NCI-H1092 (cell line): ENCODE measurements around the gene BTBD7.
"Not testable (repeated sequence)": the region's sequence is repeated elsewhere in the genome, so short reads cannot be mapped to it uniquely, and the experiment has no call there.

ENCODE experiments used
- DNase-seq: peaks from one replicate; lab custom pipeline; 2025; lab: John Stamatoyannopoulos, UW

BTBD7 gene

DNA sequence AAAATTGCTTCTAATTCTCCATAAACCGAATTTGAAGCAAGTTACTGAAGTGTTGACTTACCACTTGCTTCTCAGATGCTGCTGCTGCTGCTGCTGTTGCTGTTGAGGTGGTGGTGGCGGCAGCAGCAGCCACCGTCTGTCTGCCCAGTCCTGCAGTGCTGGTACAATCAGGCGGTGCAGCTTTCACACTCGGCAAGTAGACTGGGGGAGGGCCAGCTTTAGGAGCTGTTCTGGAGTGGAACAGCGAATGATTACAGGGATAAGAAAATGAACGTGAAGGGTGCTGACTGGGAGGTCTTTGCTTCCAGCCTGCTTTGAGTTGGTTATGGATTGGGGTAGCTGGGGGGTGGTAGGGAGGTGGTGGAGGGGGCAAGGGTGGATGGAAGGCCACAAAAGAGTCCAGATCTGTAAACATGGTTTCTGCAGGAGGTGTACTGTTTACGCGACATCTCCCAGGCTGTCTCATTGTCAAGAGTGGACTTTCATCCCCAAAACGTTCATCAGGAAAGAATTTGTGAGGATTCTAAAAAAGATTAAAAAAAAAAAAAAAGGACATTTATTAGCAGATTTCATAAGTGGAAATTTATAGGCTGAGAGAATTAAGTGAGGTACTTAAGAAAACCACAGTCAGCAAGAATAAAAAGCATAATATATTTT is 86.9 kb downstream of the BTBD7 start:
- DNase-seq: no peak

DNA sequence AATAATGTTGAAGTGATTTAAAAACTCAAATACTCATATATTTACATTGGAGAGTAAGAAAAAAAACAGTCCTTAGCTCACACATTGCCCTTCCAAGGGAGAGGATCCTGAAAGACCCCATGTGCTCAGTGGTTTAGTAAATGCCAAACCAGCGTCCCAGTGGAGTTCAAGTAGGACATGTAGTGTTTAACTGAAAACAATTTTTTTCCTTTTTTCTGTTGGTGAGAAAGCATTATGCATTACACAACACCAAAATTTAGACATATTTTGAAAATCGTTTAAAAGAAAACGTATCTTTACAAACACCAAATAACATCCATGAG is 92.2 kb downstream of the BTBD7 start:
- DNase-seq: no peak

DNA sequence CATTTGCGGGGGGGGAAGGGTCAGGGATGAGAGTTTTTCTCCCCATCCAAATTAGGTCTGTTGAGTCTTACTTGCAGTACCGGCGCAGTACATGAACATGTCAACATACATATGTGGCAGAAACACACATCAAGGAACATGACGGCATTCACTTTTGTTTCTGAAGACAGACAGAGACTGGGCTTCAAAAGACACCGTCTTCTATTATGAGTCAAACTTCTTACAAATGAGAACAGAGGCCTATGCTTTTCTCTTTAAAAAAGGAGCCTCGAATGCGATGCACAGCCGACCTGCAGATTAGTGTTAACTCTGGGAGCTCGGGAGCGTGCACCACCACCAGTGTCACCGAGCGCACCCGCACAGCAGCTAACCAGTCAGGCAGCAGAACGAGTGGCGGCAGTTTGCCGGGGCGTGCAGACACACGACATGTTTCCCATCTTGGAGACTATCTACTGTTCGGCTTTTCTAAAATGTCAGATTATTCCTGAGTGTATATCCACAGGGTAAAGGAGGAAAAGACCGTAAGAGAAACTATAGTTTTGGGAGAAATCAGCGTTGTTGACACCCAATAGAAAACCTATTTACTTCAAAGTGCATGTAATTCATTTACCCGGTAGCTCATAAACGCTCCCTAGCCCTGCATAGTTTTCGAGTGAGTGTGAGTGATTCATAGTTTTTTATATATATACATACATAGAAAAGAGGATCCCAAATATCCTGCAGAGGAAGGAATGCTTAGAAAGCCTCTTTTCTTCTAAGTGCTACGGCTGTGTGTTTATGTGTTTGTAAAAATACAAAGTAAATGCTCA is 92.8 kb downstream of the BTBD7 start:
- DNase-seq: no peak

DNA sequence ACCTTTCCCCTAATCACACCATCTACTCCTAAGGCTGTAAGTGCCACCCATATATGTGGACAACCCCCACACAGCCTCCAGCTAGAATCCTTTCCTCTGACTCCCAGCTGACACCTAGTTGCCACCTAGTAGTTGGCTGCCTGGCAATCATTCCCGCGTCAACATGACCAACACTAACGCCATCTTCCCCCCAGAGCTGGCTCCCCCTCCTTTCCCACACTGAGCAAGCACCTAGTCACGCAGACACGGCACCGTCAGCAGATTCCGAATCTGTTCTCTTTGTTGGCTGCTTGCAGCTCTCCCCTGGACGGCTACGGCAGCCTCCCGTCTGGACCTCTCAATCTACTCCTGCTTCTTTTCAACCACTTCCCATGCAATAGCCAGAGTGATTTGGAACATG is 98.0 kb downstream of the BTBD7 start:
- DNase-seq: no peak

DNA sequence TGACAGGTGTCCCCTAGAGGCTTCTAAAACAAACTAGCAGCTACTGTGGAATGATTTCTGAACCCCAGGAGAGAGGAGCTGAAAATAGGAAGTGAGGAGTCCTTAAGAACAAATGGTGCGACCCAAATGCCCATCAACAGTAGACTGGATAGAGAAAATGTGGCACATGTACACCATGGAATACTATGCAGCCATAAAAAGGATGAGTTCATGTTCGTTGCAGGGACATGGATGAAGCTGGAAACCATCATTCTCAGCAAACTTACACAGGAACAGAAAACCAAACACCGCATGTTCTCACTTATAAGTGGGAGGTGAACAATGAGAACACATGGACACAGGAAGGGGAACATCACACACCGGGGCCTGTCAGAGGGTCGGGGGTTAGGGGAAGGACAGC is 99.8 kb downstream of the BTBD7 start:
- not testable (repeated sequence) for DNase-seq

DNA sequence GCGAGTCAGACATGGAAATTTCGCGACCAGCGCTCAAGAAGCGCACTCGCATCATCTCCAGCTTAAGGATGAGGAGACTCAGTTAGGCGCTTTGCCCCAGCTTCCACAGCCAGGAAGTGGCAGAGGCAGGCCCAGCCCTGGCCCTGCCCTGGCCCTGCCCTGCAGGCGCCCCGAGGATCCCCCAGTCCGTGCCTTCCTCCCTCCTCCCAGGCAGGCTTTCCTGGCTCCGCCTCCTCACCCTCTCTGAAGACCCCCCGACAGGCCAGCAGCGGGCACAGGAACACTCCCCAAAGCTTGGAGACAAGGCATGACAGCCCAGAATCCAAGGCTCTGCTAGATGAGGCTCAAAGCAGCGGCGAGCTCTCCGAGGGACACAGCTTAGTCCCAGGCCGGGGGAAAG is 100.7 kb downstream of the BTBD7 start:
- no peak for DNase-seq

DNA sequence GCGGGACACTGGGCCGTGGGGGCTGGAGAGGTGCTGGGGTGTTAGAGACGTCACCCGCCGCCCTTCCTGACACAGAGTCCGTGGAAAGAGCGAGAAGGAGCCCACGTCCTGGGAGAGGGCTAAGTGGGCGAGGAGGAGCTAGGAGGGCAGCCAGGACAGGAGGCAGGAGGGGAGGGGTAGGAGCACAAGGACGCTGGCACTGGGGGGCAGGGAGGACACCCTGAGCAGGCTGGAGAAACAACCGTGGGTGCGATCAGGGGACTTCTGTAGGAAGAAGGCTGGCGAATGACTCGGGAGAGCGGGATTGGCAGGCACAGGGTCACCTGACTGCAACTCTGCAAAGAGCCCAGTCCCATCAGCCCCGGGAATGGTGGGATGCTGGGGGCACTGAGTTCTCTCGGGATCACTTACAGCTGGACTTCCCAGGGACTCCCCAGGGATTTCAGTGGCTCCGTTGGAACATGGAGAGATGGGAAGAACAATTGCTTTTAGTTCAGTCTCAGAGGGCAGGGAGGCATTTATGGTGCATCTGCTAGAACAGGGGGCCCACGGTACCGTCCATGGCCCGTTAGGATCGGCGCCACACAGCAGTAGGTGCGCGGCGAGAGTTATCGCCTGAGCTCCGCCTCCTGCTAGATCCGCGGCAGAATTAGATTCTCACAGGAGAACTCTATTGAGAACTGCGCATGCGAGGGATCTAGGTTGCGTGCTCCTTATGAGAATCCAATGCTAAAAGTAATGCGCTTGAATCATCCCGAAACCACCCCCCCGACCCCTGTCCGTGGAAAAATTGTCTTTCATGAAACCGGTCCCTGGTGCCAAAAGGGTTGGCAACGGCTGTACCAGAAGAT is 101.5 kb downstream of the BTBD7 start:
- DNase-seq: peak; percentile 72

DNA sequence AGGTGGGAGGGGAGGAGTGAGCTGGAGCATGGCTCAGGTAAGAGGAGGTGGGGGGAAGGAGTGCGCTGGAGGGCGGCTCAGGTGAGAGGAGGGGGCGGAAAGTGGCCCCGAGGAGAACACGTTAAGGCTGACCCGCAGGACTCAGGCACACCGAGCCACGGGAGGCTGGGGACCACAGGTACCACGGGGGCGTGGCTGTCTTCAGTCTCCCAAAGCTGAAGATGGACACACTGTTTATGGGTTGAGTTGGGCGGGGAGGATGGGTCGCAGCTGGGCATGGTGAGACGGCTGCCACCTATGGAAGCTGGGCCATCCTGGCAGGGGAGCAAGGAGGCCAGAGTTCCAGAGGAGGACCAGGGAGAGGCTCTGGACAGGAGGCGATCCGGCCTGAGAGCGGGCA is 102.3 kb downstream of the BTBD7 start:
- DNase-seq: no peak

DNA sequence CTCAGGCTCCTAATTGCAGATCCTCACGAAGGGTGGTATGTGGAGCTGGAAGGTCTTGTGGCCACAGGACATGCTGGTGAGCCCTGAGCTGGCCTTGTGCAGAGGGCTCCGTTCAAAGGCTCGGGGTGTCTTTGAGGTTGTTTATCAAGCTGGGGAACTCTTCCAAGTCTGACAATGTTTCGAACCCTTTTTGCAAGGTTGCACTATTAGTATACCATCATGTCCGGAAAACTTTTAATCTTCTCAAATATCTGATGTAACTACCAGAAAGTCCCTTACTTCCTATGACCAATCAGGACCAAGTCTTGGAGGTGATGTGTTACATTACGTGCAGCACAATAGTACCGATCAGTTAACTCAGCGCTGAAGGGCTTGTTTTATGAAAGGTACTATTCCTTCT is 104.3 kb downstream of the BTBD7 start:
- DNase-seq: no peak

DNA sequence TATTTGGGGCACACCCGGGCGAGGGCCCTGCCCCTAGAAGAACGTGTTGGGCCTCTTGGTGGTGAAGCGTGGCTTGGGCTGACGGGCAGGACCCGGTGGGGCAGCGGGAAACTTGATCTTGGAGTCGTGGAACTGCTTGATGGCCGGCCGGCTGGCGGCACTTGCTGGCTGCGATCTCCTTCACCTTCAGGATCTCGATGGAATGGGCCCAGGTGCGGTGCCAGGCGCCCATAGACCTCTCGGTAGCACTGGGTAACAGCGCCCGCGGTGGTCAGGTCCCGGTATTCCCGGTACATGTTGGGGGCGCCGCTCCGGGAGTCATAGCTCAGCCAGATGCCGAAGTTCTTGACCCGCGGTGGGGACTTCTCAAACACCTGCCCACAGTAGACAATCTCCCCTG is 109.3 kb downstream of the BTBD7 start:
- no peak for DNase-seq

DNA sequence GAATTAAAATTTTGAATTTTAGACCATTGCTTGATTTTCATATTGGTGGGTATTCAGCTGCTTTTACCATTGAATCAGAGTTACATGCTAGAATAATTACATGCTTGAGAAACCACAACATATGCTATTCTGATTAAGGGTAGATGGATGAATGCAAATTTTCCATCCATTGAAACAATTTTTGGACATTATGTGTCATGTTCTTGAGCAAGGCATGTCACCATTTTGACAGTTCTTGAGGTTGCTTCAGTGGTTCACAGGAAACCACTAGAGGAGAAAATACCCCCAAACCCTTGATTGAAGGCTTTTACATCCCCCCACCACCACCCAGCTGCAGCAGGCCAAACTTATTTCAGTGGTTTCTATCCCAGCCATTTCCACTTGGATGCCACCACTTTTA is 112.3 kb downstream of the BTBD7 start:
- DNase-seq: no peak

DNA sequence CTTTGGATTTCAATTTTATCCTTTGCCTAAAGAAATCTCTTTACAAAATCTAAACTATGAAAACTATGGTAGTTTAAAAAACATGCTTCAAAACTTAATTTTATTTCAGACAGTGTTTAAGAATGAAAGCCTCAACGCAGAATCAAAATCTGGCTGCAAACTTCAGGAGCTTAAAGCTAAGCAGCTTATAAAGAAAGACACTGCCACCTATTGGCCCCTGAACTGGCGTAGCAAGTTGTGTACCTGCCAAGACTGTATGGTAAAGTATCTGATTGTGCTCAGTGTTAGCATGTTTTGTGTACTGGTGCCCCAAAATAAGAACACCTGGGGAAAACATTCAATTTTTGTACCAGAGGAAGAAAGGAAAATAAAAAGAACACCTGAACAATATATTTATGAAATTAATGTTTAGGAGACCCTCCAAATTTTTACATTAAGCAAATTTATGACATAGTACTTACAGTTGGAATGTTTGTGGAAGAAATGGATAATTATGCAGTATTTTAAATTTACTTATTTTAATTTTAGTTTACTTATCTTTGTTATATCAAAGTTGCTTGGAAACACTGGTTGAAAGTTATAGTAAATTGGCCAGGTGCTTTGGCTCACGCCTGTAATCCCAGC is 113.6 kb downstream of the BTBD7 start:
- peak; percentile 17 for DNase-seq

DNA sequence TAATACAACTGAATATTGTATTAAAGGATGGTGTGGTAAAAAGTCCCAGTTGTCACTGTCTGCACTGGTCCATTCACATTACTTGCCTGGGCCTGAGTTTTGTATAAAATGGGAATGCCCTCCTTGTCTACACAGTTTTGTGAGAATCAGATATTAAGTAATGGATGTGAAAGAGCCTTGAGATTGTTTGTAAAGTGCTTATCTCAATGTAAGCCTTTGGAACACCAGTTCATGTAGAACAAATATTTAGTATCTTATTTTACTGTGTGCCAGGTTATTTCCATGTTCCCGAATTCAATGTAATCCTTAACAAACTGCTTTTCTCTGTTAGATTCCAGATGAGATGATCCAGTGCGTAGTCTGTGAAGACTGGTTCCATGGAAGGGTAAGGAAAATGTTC is 118.2 kb downstream of the BTBD7 start:
- DNase-seq: no peak

DNA sequence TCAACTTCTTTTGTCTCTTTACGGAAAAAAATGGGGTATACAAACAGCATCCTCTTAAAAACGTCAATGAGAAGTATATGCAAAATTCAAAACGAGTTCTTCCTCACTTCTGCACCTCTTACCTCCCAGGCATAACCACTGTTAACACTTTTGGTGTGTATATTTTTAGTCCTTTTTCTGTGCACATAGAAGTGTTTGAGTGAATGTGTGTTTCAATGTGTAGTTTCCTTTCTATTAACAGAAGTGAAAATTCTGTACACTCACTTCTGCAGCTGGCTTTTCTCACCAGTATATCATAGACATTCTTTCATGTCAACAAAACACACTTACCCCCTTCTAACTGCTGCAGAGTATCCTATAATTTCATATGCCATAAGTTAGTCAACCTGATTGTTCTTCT is 120.4 kb downstream of the BTBD7 start:
- no peak for DNase-seq

DNA sequence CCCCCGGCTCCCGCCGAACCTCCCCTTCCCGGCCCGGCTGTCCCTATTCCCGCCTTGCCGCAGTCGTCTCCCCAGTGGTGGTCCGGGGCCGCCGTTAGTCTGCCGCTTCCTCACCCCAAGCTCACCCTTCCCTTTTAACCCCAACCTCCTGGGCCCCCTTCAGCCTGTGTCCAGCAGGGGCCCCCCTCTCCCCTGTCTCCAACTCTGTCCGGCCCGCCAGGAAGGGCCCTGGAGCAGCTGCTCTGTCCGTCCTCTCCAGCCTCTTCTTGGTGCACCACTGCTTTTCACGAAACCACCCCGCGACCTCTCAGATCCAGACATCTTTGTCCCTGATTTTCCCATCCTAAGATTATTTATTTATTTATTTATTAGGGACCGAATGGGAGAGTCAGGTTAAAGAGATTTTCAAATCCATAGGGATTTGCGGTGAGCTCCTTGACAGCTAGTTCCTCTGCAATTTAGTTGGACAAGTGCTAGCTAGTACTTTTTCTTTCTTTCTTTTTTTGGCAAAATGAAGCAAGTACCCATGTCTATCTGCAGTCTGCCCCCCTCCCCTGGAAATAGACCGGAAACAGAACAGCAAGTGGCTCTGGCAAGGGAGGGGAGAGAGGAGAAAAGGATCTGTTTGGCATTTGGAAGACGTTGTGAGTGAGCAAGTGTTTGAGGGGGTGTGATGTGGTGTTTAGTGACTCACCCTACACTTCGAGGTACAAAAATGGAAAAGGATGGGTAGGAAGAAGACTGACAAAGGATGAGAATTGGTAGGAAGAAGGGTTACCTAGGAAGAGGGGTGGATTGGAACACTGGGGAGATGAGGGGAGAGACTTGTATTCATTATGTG is 125.1 kb downstream of the BTBD7 start:
- peak; percentile 27 for DNase-seq

DNA sequence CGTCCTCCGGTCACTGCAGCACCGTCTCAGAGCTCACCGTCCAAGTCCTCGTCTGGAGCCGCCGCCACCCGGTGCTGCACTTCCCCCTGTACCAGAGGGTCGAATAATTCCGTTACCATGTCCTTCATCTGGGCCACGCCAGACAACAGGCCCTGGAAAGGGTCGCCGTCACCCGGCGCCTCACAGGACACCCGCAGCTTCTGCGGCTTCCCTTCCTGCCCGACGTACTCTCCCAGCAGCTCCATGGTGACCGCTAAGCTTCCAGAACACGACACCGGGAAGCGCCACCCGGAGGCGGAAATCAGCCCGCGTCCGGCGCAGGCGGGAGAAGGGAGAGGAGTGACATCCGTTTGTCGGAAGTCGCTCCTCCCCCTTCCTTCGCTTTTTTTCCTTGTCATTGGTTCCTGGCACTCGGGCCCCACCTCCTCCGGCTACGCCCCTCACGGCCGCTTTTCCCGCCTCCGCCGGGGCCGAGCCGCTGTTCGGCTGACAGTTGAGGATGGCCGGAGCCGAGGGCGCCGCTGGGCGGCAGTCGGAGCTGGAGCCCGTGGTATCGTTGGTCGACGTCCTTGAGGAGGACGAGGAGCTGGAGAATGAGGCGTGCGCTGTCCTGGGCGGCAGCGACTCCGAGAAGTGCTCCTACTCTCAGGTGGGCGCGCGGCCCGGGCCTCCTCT is 125.9 kb downstream of the BTBD7 start, which contains the start of the genes GON7 and UBR7:
GON7 (minus strand) TSS at position 273 of the 675 bp plus-strand sequence; CDS start at position 245, 28 bp downstream.
UBR7 (plus strand) TSS at position 464 of the 675 bp plus-strand sequence; CDS start at position 500, 36 bp downstream.
- peak; percentile 96 for DNase-seq

DNA sequence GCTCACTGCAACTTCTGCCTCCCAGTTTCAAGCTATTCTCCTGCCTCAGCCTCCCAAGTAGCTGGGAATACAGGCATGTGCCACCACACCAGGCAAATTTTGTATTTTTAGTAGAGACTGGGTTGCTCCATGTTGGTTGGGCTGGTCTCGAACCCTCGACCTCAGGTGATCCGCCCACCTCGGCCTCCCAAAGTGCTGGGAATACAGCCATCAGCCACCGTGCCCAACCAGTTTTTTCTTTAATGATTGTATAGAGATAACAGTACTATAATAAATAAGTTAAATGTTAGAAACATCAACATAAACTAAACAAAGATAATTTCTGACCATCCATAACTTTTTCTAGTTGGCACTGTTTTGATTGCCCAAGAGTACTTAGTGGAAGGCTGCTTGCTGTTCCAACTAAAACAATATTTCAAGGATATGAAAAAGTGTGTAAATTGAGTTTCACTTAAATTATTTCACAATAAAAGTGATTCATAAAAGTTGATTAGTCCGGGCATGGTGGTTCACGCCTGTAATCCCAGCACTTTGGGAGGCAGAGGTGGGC is 131.6 kb downstream of the BTBD7 start:
- no peak for DNase-seq

DNA sequence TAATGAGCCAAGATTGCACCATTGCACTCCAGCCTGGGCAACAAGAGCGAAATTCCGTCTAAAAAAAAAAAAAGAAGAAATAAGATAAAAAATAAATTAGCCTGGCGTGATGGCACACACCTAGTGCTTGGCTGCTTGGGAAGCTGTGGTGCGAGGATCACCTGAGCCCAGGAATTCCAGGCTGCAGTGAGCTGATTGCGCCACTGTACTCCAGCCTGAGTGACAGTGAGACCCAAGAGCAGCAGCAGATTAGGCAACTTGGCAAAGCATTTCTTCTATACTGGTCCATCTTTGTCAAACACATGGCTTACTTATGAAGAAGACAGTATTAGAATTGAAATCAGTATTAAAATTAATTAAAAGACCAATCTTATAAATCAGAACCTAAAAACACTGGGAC is 132.3 kb downstream of the BTBD7 start:
- DNase-seq: no peak

DNA sequence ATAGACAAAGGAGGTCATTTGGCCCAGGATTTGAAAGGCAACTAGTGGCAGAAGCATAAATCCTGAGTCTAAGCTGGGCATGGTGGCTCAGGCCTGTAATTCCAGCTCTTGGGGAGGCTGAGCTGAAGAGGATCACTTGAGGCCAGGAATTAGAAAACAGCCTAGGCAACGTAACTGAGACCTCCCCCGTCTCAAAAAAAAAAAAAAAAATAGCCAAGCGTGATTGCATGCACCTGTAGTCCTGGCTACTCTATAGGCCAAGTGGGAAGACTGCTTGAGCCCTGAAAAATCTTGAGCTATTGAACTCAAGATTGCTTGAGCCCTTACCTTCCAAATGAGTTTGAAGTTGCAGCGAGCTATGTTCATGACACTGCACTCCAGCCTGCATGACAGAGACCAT is 133.8 kb downstream of the BTBD7 start:
- no peak for DNase-seq

DNA sequence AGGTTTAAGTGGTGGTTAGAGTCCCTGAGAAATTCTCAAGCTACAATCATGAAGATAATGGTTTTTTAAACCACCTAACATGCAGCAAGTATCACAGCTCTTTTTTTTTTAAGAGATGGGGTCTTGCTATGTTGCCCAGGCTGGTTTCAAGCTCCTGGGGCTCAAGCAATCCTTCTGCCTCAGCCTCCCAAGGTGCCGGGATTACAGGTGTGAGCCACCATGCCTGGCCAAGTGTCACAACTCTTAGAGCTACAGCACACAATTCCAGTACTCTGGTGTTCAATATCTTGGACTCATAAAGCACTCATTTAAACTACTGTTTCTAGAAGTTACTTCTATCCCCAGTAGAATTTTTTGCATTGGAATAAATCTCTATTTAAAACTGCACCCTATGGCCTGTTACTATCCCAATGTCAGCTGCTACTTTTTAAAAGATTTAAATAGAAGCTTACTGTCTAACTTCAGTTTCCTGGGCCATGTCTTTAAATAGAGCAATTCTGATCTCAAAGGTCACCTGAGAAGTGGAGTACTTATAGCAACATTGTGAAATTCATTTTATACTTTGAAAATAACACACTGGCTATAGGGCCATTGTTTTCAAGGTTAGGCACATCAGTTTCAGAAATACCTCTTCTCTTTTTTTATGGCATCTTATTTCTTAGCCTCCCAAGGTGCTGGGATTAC is 137.4 kb downstream of the BTBD7 start:
- DNase-seq: no peak
